NB4 (cell line): ENCODE data around the gene APOL2.

ENCODE experiments used
- CTCF ChIP-seq: IDR thresholded peaks from one replicate; pipeline ENCODE4 v1.5.1; 2012; ENCODE audit warnings: low read depth, low read length
- MAX ChIP-seq: IDR thresholded peaks from 2 replicates; pipeline ENCODE4 v1.6.1; 2011; ENCODE audit warnings: low read depth, low read length
- MYC ChIP-seq: IDR thresholded peaks from 2 replicates; pipeline ENCODE4 v1.6.1; 2011; ENCODE audit warnings: low read depth, low read length
- POLR2A ChIP-seq: IDR thresholded peaks from 2 replicates; pipeline ENCODE4 v1.6.1; 2011; ENCODE audit warnings: mild to moderate bottlenecking; ENCODE audit not compliant: insufficient read length; ENCODE audit errors: extremely low read depth

GRCh38 chr22:36267058-36267457 lies 27.7 kb upstream of the APOL2 start:
- TF ChIP-seq CTCF: no peak
- no peak for TF ChIP-seq POLR2A
- TF ChIP-seq MAX: no peak
- no peak for TF ChIP-seq MYC
